ENCODE measurements around the gene LCT. TPM values are rescaled to one million over a fixed set of nuclear protein-coding genes. Genes with fewer than 3 reads are reported as not detected.

Gene LCT
- total and polyA plus RNA-seq, 2 of the 4 experiments (the other 2 are of a cell fraction), result under 0.01 TPM; not detected in 1

GRCh38 chr2:135817466-135817865 lies 19.5 kb downstream of the LCT start:
- Histone ChIP-seq H4K20me1 (ENCODE audit: insufficient read depth, low read length) (no peaks in the 10 kb centered on the region), H4K91ac (ENCODE audit: insufficient read depth, low read depth, low read length) (no peak overlapping the region), H4K5ac (ENCODE audit: low read depth, low read length) (no peak overlapping the region), H3K56ac (ENCODE audit: extremely low read depth, insufficient read depth, low read length) (no peak overlapping the region), H3K18ac (ENCODE audit: low read depth, low read length) (no peak overlapping the region), H3K36me3 (ENCODE audit: control insufficient read depth, insufficient read depth, low read length) (no peaks in the 10 kb centered on the region), H2BK20ac (ENCODE audit: low read depth, low read length) (no peak overlapping the region), H3K4me1 (ENCODE audit: control insufficient read depth, insufficient read depth, low read length) (peaks cover 6% of the 10 kb centered on the region; the same call in 1 of the 2 replicates), H3K4ac (ENCODE audit: low read depth, low read length) (no peak overlapping the region), H2BK15ac (ENCODE audit: low read depth, low read length) (no peak overlapping the region), H3K9me1 (ENCODE audit: insufficient read depth, low read length) (no peaks in the 10 kb centered on the region), H2BK5ac (ENCODE audit: low read depth, low read length, poor library complexity, severe bottlenecking) (no peak overlapping the region), H3K27ac (ENCODE audit: insufficient read depth, low read length) (no peak overlapping the region), H2AK5ac (ENCODE audit: low read depth, low read length) (no peak overlapping the region), H3K4me3 (ENCODE audit: insufficient read depth, low read depth, low read length) (no peak overlapping the region), H3K27me3 (ENCODE audit: control insufficient read depth, insufficient read depth, low read length) (no peaks in the 10 kb centered on the region), H3K9ac (ENCODE audit: low read depth, low read length) (no peak overlapping the region), H3K9me3 (ENCODE audit: control insufficient read depth, insufficient read depth, low read length) (no peaks in the 10 kb centered on the region), H2AK9ac (replicated peaks; ENCODE audit: low read depth, low read length, poor library complexity) (peak overlapping the region; percentile 9), H2BK120ac (ENCODE audit: low read depth, low read length) (no peak overlapping the region), H3K4me2 (ENCODE audit: low read depth, low read length) (no peak overlapping the region), H4K8ac (ENCODE audit: low read depth in 2 of 2, low read length in 2 of 2) (no peak overlapping the region), H3K14ac (replicated peaks; ENCODE audit: low read depth, low read length) (no peak overlapping the region), H3K79me1 (ENCODE audit: low read depth in 1 of 2, low read length in 2 of 2) (no peaks in the 10 kb centered on the region), H3K23ac (ENCODE audit: low read depth, low read length) (no peak overlapping the region), H2AFZ (replicated peaks; ENCODE audit: low read length, poor library complexity) (peak overlapping the region; percentile 35)
- DNase-seq (no peak), ATAC-seq (ENCODE audit: low read depth) (no peak)
- intact Hi-C loops (cut with micrococcal nuclease), result loop anchor here (5.0 kb wide), 1 partner anchor 560 kb away; no protein-coding TSS in a partner anchor
- 73% methylated on average over 6 of the region's 18 CpGs; no CpG with 5 or more reads in 1 of the 2 experiments for WGBS, 2 experiments (ENCODE audit: extremely low coverage in 2 of 2, insufficient read length in 1 of 2)
- CTCF ChIA-PET, result no interaction called here
- POLR2A ChIA-PET (ENCODE audit: unreplicated experiment), result no interaction called here
- TF ChIP-seq POLR2A (IDR thresholded peaks at IDR 0.05; ENCODE audit: low read depth, low read length), result no peak
- TF ChIP-seq RFX5 (IDR thresholded peaks at IDR 0.05; ENCODE audit: low read depth, low read length), result no peak
- TF ChIP-seq FOS (IDR thresholded peaks at IDR 0.05; ENCODE audit: low read depth, low read length), result no peak
- no peak for TF ChIP-seq USF2 (IDR thresholded peaks at IDR 0.05; ENCODE audit: low read depth, low read length)
- no peak for TF ChIP-seq ELK1 (IDR thresholded peaks at IDR 0.05; ENCODE audit: borderline replicate concordance, low read depth, low read length)
- TF ChIP-seq MXI1 (IDR thresholded peaks at IDR 0.05; ENCODE audit: borderline replicate concordance, low read depth, low read length), result no peak
- no peak for TF ChIP-seq BHLHE40 (IDR thresholded peaks at IDR 0.05; ENCODE audit: low read depth, low read length)
- no peak for TF ChIP-seq CTCF (conservative IDR thresholded peaks at IDR 0.05; ENCODE audit: low read depth, low read length)
- TF ChIP-seq CEBPB (IDR thresholded peaks at IDR 0.05; ENCODE audit: low read depth, low read length), result no peak
- TF ChIP-seq NFE2L2 (IDR thresholded peaks at IDR 0.05; ENCODE audit: low read depth, low read length), result no peak
- no peak for TF ChIP-seq SMC3 (IDR thresholded peaks at IDR 0.05; ENCODE audit: low read depth, low read length)
- no peak for TF ChIP-seq RAD21 (IDR thresholded peaks at IDR 0.05; ENCODE audit: low read length)
- TF ChIP-seq CHD1 (IDR thresholded peaks at IDR 0.05; ENCODE audit: low read depth, low read length), result no peak
- TF ChIP-seq MAFK (IDR thresholded peaks at IDR 0.05; ENCODE audit: low read depth, low read length), result no peak
- no peak for TF ChIP-seq MAZ (IDR thresholded peaks at IDR 0.05; ENCODE audit: borderline replicate concordance, low read depth, low read length)
- no peak for TF ChIP-seq RCOR1 (IDR thresholded peaks at IDR 0.05; ENCODE audit: insufficient replicate concordance, low read length)
- BruUV-seq (replicated peaks), result no TSS peak
- dilution Hi-C loops (cut with HindIII; ENCODE audit: low sequenced_read_pairs, unreplicated experiment), result no loop called here
- in situ Hi-C loops (cut with MboI; ENCODE audit: low sequenced_read_pairs), result no loop called here

All from IMR-90 (cell line).